GM20000 (cell line): Measurements from ENCODE around the gene SGSM1.

Experiments used
- DNase-seq: peaks from one replicate; pipeline ENCODE4 v3.0.0; 2012; ENCODE audit warnings: low spot score
- CTCF ChIP-seq: IDR thresholded peaks from 2 replicates; pipeline ENCODE4 v1.5.1; 2012; ENCODE audit warnings: mild to moderate bottlenecking, control low read depth; ENCODE audit errors: extremely low read depth, missing control alignments

SGSM1 gene

GRCh38 chr22:24920029-24920428, 114.0 kb downstream of the SGSM1 start:
- TF ChIP-seq CTCF: no peak
- no peak for DNase-seq

GRCh38 chr22:24925586-24926427, 119.8 kb downstream of the SGSM1 start:
- no peak for DNase-seq
- TF ChIP-seq CTCF: no peak

- no peak for DNase-seq
These were observed 120.4 kb downstream of the SGSM1 start for GRCh38 chr22:24926428-24926725.

GRCh38 chr22:24926849-24927579, 121.0 kb downstream of the SGSM1 start:
- no peak for TF ChIP-seq CTCF
- no peak for DNase-seq

More at GRCh38 chr22:24926428-24926725, 120.4 kb downstream of the SGSM1 start:
- TF ChIP-seq CTCF: no peak

GRCh38 chr22:24928322-24928721, 122.3 kb downstream of the SGSM1 start:
- no peak for DNase-seq
- no peak for TF ChIP-seq CTCF

GRCh38 chr22:24930678-24931077, 124.7 kb downstream of the SGSM1 start:
- no peak for TF ChIP-seq CTCF
- no peak for DNase-seq

GRCh38 chr22:24935771-24936483, 129.9 kb downstream of the SGSM1 start:
- no peak for TF ChIP-seq CTCF
- no peak for DNase-seq
